HFFc6 (cell line): Measurements from ENCODE around the gene TUFT1. TPM values are rescaled to one million over a fixed set of nuclear protein-coding genes. Genes with fewer than 3 reads are reported as not detected.
A peak's percentile ranks its signal among the peaks of the same experiment; 100 is the strongest.

Source experiments
- DNase-seq: peaks from one replicate; pipeline ENCODE4 v3.0.0-alpha.2; 2018
- H3K27ac Mint-ChIP-seq: 2 replicates; pipeline ENCODE4 v1.8.0; 2020; ENCODE audit warnings: mild to moderate bottlenecking, mixed read lengths
- H3K27me3 Mint-ChIP-seq: 2 replicates; pipeline ENCODE4 v1.8.0; 2021; ENCODE audit warnings: mild to moderate bottlenecking, moderate library complexity, mixed read lengths; ENCODE audit not compliant: insufficient read depth
- H3K36me3 Mint-ChIP-seq: 2 replicates; pipeline ENCODE4 v1.8.0; 2021; ENCODE audit warnings: low read depth, mixed read lengths
- H3K4me1 Mint-ChIP-seq: 2 replicates; pipeline ENCODE4 v1.8.0; 2020; ENCODE audit warnings: low read depth, mixed read lengths
- H3K4me3 Mint-ChIP-seq: 2 replicates; pipeline ENCODE4 v1.8.0; 2020; ENCODE audit warnings: mild to moderate bottlenecking, moderate library complexity, mixed read lengths
- H3K9me3 Mint-ChIP-seq: 2 replicates; pipeline ENCODE4 v1.8.0; 2020; ENCODE audit warnings: mild to moderate bottlenecking, mixed read lengths
- CTCF ChIP-seq: fragments of 200-600 bp; sonication (generic); IDR thresholded peaks from 2 replicates; pipeline ENCODE4 v1.5.0; 2021; ENCODE audit warnings: antibody characterized with exemption, mild to moderate bottlenecking
- long read RNA-seq: library from polyadenylated mRNA; unstranded; transcript quantifications from one replicate; pipeline ENCODE4 v2.0.0, GENCODE V29; 2019
- total RNA-seq, 6 experiments: library from RNA; stranded (reverse); fragmentation: NEBNext Ultra II Directional; extraction: Animal tissue kit (Norgen Biotek cat#: 25700); gene quantifications; 2 replicates in 1 of 6; 3 replicates in 5 of 6; pipeline ENCODE4 v1.2.3, GENCODE V29; 2021

Gene TUFT1
- total RNA-seq = 10 to 100 TPM in 2 of 6 experiments, 1 to 10 TPM in 4; 6.5 to 20.2 (median 7.3) TPM
- long read RNA-seq, transcript TUFT1-203 (13 exons, 3,111 nt) = major isoform, 8 of 14 reads
- long read RNA-seq, partial matches to known transcripts = 3 of 14 reads
- long read RNA-seq, other reads (novel, unspliced or antisense) = 1 of 14 reads

- TF ChIP-seq CTCF = no peak
- peak; percentile 85 for DNase-seq
- Mint-ChIP-seq H3K4me3 (peak within 1 kb of the TSS; percentile 96), H3K9me3 (no peaks in the 10 kb centered on the region), H3K4me1 (peaks cover 79% of the 10 kb centered on the region), H3K27me3 (peaks cover 6% of the 10 kb centered on the region), H3K36me3 (no peaks in the 10 kb centered on the region), H3K27ac (peak within 1 kb of the TSS; percentile 80)
Observed at GRCh38 chr1:151540021-151540981, at the start of gene TUFT1. Gene TUFT1, plus strand, starts transcription at chr1:151540309. Its CDS starts 58 bp downstream, at chr1:151540367.

- no peak for TF ChIP-seq CTCF
- no peak for DNase-seq
- Mint-ChIP-seq H3K36me3 (no peaks in the 10 kb centered on the region), H3K27me3 (peaks cover 32% of the 10 kb centered on the region), H3K4me3 (no peak overlapping the region), H3K27ac (no peak overlapping the region), H3K4me1 (peaks cover 16% of the 10 kb centered on the region), H3K9me3 (no peaks in the 10 kb centered on the region)
Observed at GRCh38 chr1:151491641-151492040, 48.5 kb upstream of the TUFT1 start.

GRCh38 chr1:151492120-151492519 is 48.0 kb upstream of the TUFT1 start:
- Mint-ChIP-seq H3K27me3 (peaks cover 32% of the 10 kb centered on the region), H3K27ac (no peak overlapping the region), H3K4me1 (peaks cover 16% of the 10 kb centered on the region), H3K4me3 (no peak overlapping the region), H3K9me3 (no peaks in the 10 kb centered on the region), H3K36me3 (no peaks in the 10 kb centered on the region)
- no peak for TF ChIP-seq CTCF
- DNase-seq = no peak

- H3K36me3 Mint-ChIP-seq = no peaks in the 10 kb centered on the region
Observed at GRCh38 chr1:151493042-151493441, 47.1 kb upstream of the TUFT1 start.

More at GRCh38 chr1:151493042-151493441, 47.1 kb upstream of the TUFT1 start:
- DNase-seq = no peak
- Mint-ChIP-seq H3K4me3 (no peak overlapping the region), H3K27ac (no peak overlapping the region), H3K9me3 (no peaks in the 10 kb centered on the region), H3K27me3 (peaks cover 27% of the 10 kb centered on the region), H3K4me1 (peaks cover 16% of the 10 kb centered on the region)
- no peak for TF ChIP-seq CTCF
